Psoas muscle (tissue), 8 donors: ENCODE data around the gene RPL13A. TPM values are rescaled to one million over a fixed set of nuclear protein-coding genes. Genes with fewer than 3 reads are reported as not detected.

Experiments used
- ATAC-seq, 4 donors: fragments of 200-7000 bp; cut with Tn5 transposase; one replicate each; pipeline ENCODE4 v1.9.1; 2020; ENCODE audit warnings: moderate library complexity in 3 of 4, mild to moderate bottlenecking in 2 of 4
- DNase-seq, 2 donors: peaks; one replicate each; pipeline ENCODE4 v3.0.0-alpha.2; 2020
- H3K27ac ChIP-seq: fragments of 200-600 bp; one replicate; pipeline ENCODE4 v1.8.0; 2022
- H3K27me3 ChIP-seq, 3 donors: fragments of 200-600 bp in 1 of 3; one replicate each; pipeline versions ENCODE4 v1.6.1 to v1.8.0; 2013 to 2022; ENCODE audit warnings: low read length in 2 of 3, mild to moderate bottlenecking in 2 of 3, moderate library complexity in 1 of 3; ENCODE audit not compliant: insufficient read depth in 3 of 3
- H3K36me3 ChIP-seq, 2 donors: fragments of 200-600 bp in 1 of 2; one replicate each; pipeline versions ENCODE4 v1.6.1 to v1.8.0; 2013 to 2022; ENCODE audit warnings: low read depth in 1 of 2, mild to moderate bottlenecking in 1 of 2, moderate library complexity in 1 of 2; ENCODE audit not compliant: insufficient read depth in 1 of 2
- H3K4me1 ChIP-seq: fragments of 200-600 bp; one replicate; pipeline ENCODE4 v1.8.0; 2022
- H3K4me3 ChIP-seq: fragments of 200-600 bp; one replicate; pipeline ENCODE4 v1.8.0; 2022; ENCODE audit warnings: mild to moderate bottlenecking
- H3K9me3 ChIP-seq: fragments of 200-600 bp; one replicate; pipeline ENCODE4 v1.8.0; 2022
- CTCF ChIP-seq: fragments of 200-600 bp; IDR thresholded peaks from one replicate; pipeline ENCODE4 v1.8.0; 2022; ENCODE audit warnings: antibody characterized with exemption
- WGBS, 3 donors: extraction: QIAGEN DNeasy Blood & Tissue Kit; methylation state at CpG; one replicate each; pipeline versions ENCODE4 v1.1.6 to v1.1.7; 2013; 5-methylcytosine and 5-hydroxymethylcytosine counted together
- intact Hi-C, 2 donors: fragments of 100-400 bp; cut with DNase I; formaldehyde crosslinking; loops; one replicate each; pipeline versions ENCODE4 v1.11.0 to v1.14.2; 2022
- polyA plus RNA-seq, 3 donors: library from polyadenylated mRNA; stranded (reverse); fragments of 200-250 nt; gene quantifications; one replicate each; pipeline ENCODE4 v1.2.3, GENCODE V29; 2013
- total RNA-seq, 4 donors: library from RNA; stranded (reverse); fragmentation: NEBNext Ultra II Directional in 2 of 4; extraction: Animal tissue kit (Norgen Biotek cat#: 25700) in 2 of 4; gene quantifications; one replicate each; pipeline versions ENCODE4 v1.2.1 to v1.2.4, GENCODE V29; 2021 to 2023
- donor health status: healthy with polysubstance abuse.
- donor health status: DM: no; HTN: no; CAD: no; lungs with moderate emphysema.
- donor health status: Bipolar disorder and iron deficiency.
- donor health status: healthy.
- donor health status: DM: yes; HTN: yes; CAD: no.
- donor health status: DM: no; HTN: no; CAD: no.
- donor health status: DM: no; HTN: no; CAD: no.
- donor health status: DM: yes; HTN: yes; CAD: no.

Gene RPL13A
- total and polyA plus RNA-seq, 7 donors, result 1,392 to 2,955 (median 1,992) TPM

- ATAC-seq (no peak), DNase-seq (no peak)
- Histone ChIP-seq H3K4me1 (peaks cover 24% of the 10 kb centered on the region), H3K4me3 (peak overlapping the region; percentile 98), H3K27me3 (no peaks in the 10 kb centered on the region), H3K27ac (peak overlapping the region; percentile 95), H3K9me3 (no peaks in the 10 kb centered on the region), H3K36me3 (peaks cover 12 to 49% of the 10 kb centered on the region in 2 donors)
- no peak for TF ChIP-seq CTCF
- intact Hi-C loops, result loop anchor here in 1 of 2 donors (10.0 kb wide), 1 partner anchor 324 kb away; the partner anchor contains the start of genes FUZ and MED25
- WGBS, 3 donors, result 85 to 87% (median 86%) methylated on average over 27 of the region's 27 CpGs
Observed at GRCh38 chr19:49490287-49491029, 3.0 kb downstream of the RPL13A start.

- Histone ChIP-seq H3K4me1 (peaks cover 26% of the 10 kb centered on the region), H3K27ac (peak overlapping the region; percentile 95), H3K36me3 (peaks cover 12 to 49% of the 10 kb centered on the region in 2 donors), H3K4me3 (no peak overlapping the region), H3K27me3 (no peaks in the 10 kb centered on the region), H3K9me3 (no peaks in the 10 kb centered on the region)
- intact Hi-C loops, result loop anchor here in 1 of 2 donors (10.0 kb wide), 1 partner anchor 324 kb away; the partner anchor contains the start of genes FUZ and MED25
- no peak for TF ChIP-seq CTCF
- DNase-seq (no peak), ATAC-seq (no peak)
- WGBS, 3 donors, result 57 to 64% (median 63%) methylated on average over 14 to 17 of the region's 17 CpGs
Observed at GRCh38 chr19:49491030-49491803, 3.8 kb downstream of the RPL13A start.

GRCh38 chr19:49491804-49492572 is 4.6 kb downstream of the RPL13A start:
- ATAC-seq (no peak), DNase-seq (no peak)
- no peak for TF ChIP-seq CTCF
- H3K27ac ChIP-seq, result peak overlapping the region; percentile 58
- WGBS, 3 donors, result 57 to 62% (median 59%) methylated on average over 7 of the region's 7 CpGs
- H3K36me3 ChIP-seq, result peaks cover 12 to 49% of the 10 kb centered on the region in 2 donors
- H3K27me3 ChIP-seq, result no peaks in the 10 kb centered on the region
- H3K9me3 ChIP-seq, result no peaks in the 10 kb centered on the region
- H3K4me1 ChIP-seq, result peaks cover 26% of the 10 kb centered on the region
- intact Hi-C loops, result loop anchor here in 1 of 2 donors (10.0 kb wide), 1 partner anchor 323 kb away; the partner anchor contains the start of genes FUZ and MED25
- no peak overlapping the region for H3K4me3 ChIP-seq

- H3K36me3 ChIP-seq, result peaks cover 20 to 55% of the 10 kb centered on the region in 2 donors
- TF ChIP-seq CTCF, result no peak
- H3K27ac ChIP-seq, result peak overlapping the region; percentile 58
- H3K27me3 ChIP-seq, result no peaks in the 10 kb centered on the region
- no peak for ATAC-seq
- DNase-seq, result no peak
- intact Hi-C loops, result loop anchor here in 1 of 2 donors (10.0 kb wide), 1 partner anchor 322 kb away; the partner anchor contains the start of genes FUZ and MED25
- no peaks in the 10 kb centered on the region for H3K9me3 ChIP-seq
- peak overlapping the region; percentile 16 for H3K4me3 ChIP-seq
- peaks cover 32% of the 10 kb centered on the region for H3K4me1 ChIP-seq
- WGBS, 3 donors, result 68 to 73% (median 70%) methylated on average over 12 of the region's 12 CpGs
Observed at GRCh38 chr19:49492573-49493405, 5.4 kb downstream of the RPL13A start.
